ENCODE measurements around the gene PRC1.

GRCh38 chr15:90960298-90961091 lies 33.8 kb downstream of the PRC1 start:
- TF ChIP-seq CTCF (IDR thresholded peaks at IDR 0.05; ENCODE audit: insufficient read depth, low read length, poor library complexity, severe bottlenecking) (no peak), EZH2phosphoT487 (conservative IDR thresholded peaks at IDR 0.05; ENCODE audit: low read length) (no peak)

All from SU-DHL-6 (cell line).